HCT116 (cell line): ENCODE data around the gene FTL. TPM values are rescaled to one million over a fixed set of nuclear protein-coding genes. Genes with fewer than 3 reads are reported as not detected.

ENCODE experiments used
- ATAC-seq: fragments of 200-7000 bp; cut with Tn5 transposase; 2 replicates; pipeline ENCODE4 v1.9.1; 2020; ENCODE audit warnings: mild to moderate bottlenecking, moderate library complexity
- BruUV-seq: library from RNA; stranded (reverse); fragments of 400-500 nt; replicated peaks from 2 replicates; lab custom pipeline; 2021; lab: Mats Ljungman, UMichigan
- CTCF ChIA-PET: fragments of 300-600 bp; sonication (Branson Sonifier 250); formaldehyde crosslinking; loops from one replicate; lab custom pipeline; 2021; ENCODE audit warnings: antibody characterized with exemption; lab: Charles Lee
- POLR2A ChIA-PET: fragments of 300-600, 350-600 bp; sonication (Branson Sonifier 250); formaldehyde crosslinking; loops from one replicate; lab custom pipeline; 2021; ENCODE audit warnings: antibody characterized with exemption; lab: Charles Lee
- RAD21 ChIA-PET, 2 experiments: fragments of 300-600 bp; sonication (Branson Sonifier 250); formaldehyde crosslinking; loops; one replicate each; lab custom pipeline; 2023; ENCODE audit warnings: low total read pairs in 2 of 2; ENCODE audit not compliant: uncharacterized antibody in 2 of 2, unreplicated experiment in 2 of 2, low non-redundant PET in 1 of 2; lab: Charles Lee
- DNase-seq: peaks from one replicate; pipeline ENCODE4 v3.0.0-alpha.2; 2010; ENCODE audit warnings: low read depth, low spot score
- H2AFZ ChIP-seq: fragments of 200-600 bp; shearing (Covaris generic), sonication (generic); 2 replicates; pipeline ENCODE4 v1.6.1; 2017; ENCODE audit warnings: low read depth, mixed run types, mixed read lengths, antibody characterized with exemption, low read length; ENCODE audit not compliant: poor library complexity, severe bottlenecking
- H3K27ac ChIP-seq: 2 replicates; pipeline ENCODE4 v1.5.1; 2012; ENCODE audit warnings: low read depth, low read length
- H3K27me3 ChIP-seq: fragments of 200-600 bp; sonication (generic); 2 replicates; pipeline ENCODE4 v1.6.1; 2016; ENCODE audit warnings: mixed run types, low read length, mixed read lengths; ENCODE audit not compliant: insufficient read depth
- H3K36me3 ChIP-seq, 2 experiments: fragments of 200-500 bp in 1 of 2; fragments of 200-600 bp in 1 of 2; sonication (Bioruptor generic) in 1 of 2; sonication (generic) in 1 of 2; 2 replicates each; pipeline versions ENCODE4 v1.5.1 to v1.6.1; 2014 to 2016; ENCODE audit warnings: low read length in 2 of 2, inconsistent platforms in 1 of 2, mixed read lengths in 1 of 2, mixed run types in 1 of 2; ENCODE audit not compliant: insufficient read depth in 2 of 2, control insufficient read depth in 1 of 2
- H3K4me1 ChIP-seq, 2 experiments: fragments of 200-600 bp in 1 of 2; sonication (generic) in 1 of 2; 2 replicates each; pipeline versions ENCODE4 v1.5.1 to v1.6.1; 2012 to 2017; ENCODE audit warnings: low read length in 2 of 2, inconsistent platforms in 1 of 2, mild to moderate bottlenecking in 1 of 2, mixed read lengths in 1 of 2, mixed run types in 1 of 2, moderate library complexity in 1 of 2; ENCODE audit not compliant: insufficient read depth in 2 of 2, control insufficient read depth in 1 of 2
- H3K4me2 ChIP-seq: fragments of 200-600 bp; sonication (generic); 2 replicates; pipeline ENCODE4 v1.6.1; 2017; ENCODE audit warnings: mixed run types, low read length, mixed read lengths
- H3K4me3 ChIP-seq, 2 experiments: fragments of 200-600 bp in 1 of 2; sonication (generic) in 1 of 2; replicated peaks in 1 of 2; 2 replicates each; pipeline ENCODE4 v1.5.1; 2011 to 2016; ENCODE audit warnings: low read length in 2 of 2, control low read depth in 1 of 2, low read depth in 1 of 2, mild to moderate bottlenecking in 1 of 2, mixed read lengths in 1 of 2, mixed run types in 1 of 2
- H3K79me2 ChIP-seq: fragments of 200-600 bp; sonication (generic); 2 replicates; pipeline ENCODE4 v1.6.1; 2017; ENCODE audit warnings: mild to moderate bottlenecking, mixed run types, low read length, moderate library complexity, mixed read lengths; ENCODE audit not compliant: insufficient read depth
- H3K9ac ChIP-seq: fragments of 200-600 bp; sonication (generic); 2 replicates; pipeline ENCODE4 v1.6.1; 2016; ENCODE audit warnings: low read length, mixed read lengths
- H3K9me2 ChIP-seq: fragments of 200-600 bp; sonication (generic), shearing (Covaris generic); 2 replicates; pipeline ENCODE4 v1.6.1; 2017; ENCODE audit warnings: mixed run types, mild to moderate bottlenecking, moderate library complexity; ENCODE audit not compliant: insufficient read depth
- H3K9me3 ChIP-seq, 2 experiments: fragments of 200-500 bp in 1 of 2; fragments of 200-600 bp in 1 of 2; sonication (Bioruptor generic) in 1 of 2; sonication (generic) in 1 of 2; 2 replicates each; pipeline ENCODE4 v1.6.1; 2014 to 2017; ENCODE audit warnings: low read length in 2 of 2, mixed read lengths in 2 of 2, inconsistent platforms in 1 of 2, low read depth in 1 of 2, mild to moderate bottlenecking in 1 of 2, mixed run types in 1 of 2, moderate library complexity in 1 of 2; ENCODE audit not compliant: control insufficient read depth in 1 of 2, insufficient read depth in 1 of 2
- H4K20me1 ChIP-seq: fragments of 200-600 bp; sonication (generic), shearing (Covaris generic); 2 replicates; pipeline ENCODE4 v1.6.1; 2017; ENCODE audit warnings: mixed run types, mild to moderate bottlenecking, moderate library complexity; ENCODE audit not compliant: insufficient read depth
- CEBPB ChIP-seq: IDR thresholded peaks from 2 replicates; pipeline ENCODE4 v1.6.1; 2012; ENCODE audit warnings: low read depth
- EZH2 ChIP-seq: fragments of 200-600 bp; sonication (generic); IDR thresholded peaks from 2 replicates; pipeline ENCODE4 v1.6.1; 2017; ENCODE audit warnings: antibody characterized with exemption, mixed run types
- EZH2phosphoT487 ChIP-seq: fragments of 200-600 bp; IDR thresholded peaks from 2 replicates; pipeline ENCODE4 v1.6.1; 2018; ENCODE audit warnings: antibody characterized with exemption, borderline replicate concordance
- FOSL1 ChIP-seq: IDR thresholded peaks from 2 replicates; pipeline ENCODE4 v1.6.1; 2012; ENCODE audit warnings: low read depth
- JUND ChIP-seq: IDR thresholded peaks from 2 replicates; pipeline ENCODE4 v1.6.1; 2012
- POLR2A ChIP-seq: IDR thresholded peaks from 2 replicates; pipeline ENCODE4 v1.7.0; 2011; ENCODE audit warnings: borderline replicate concordance; ENCODE audit not compliant: insufficient read depth, insufficient read length; ENCODE audit errors: extremely low read depth
- POLR2AphosphoS5 ChIP-seq: IDR thresholded peaks from 2 replicates; pipeline ENCODE4 v1.6.1; 2011; ENCODE audit warnings: mild to moderate bottlenecking, low read depth, low read length, moderate library complexity
- SP1 ChIP-seq: IDR thresholded peaks from 2 replicates; pipeline ENCODE4 v1.6.1; 2012; ENCODE audit warnings: low read depth
- ZFX ChIP-seq: fragments of 450-650 bp; IDR thresholded peaks from 2 replicates; pipeline ENCODE4 v1.6.1; 2017
- ZNF274 ChIP-seq: fragments of 200-500 bp; sonication (Bioruptor generic); IDR thresholded peaks from 2 replicates; pipeline ENCODE4 v1.6.1; 2014; ENCODE audit warnings: mild to moderate bottlenecking, low read depth, low read length, inconsistent platforms
- intact Hi-C: fragments of 100-400 bp; cut with micrococcal nuclease; formaldehyde crosslinking; loops from 2 replicates; pipeline ENCODE4 v1.10.0; 2022
- total RNA-seq: library from RNA; stranded (reverse); gene quantifications from one replicate; pipeline ENCODE4 v1.2.1, GENCODE V29; 2021; ENCODE audit not compliant: unreplicated experiment
- TF ChIP-seq, protein P1 (sequence below): IDR thresholded peaks from 2 replicates; pipeline ENCODE4 v1.6.1; 2011; ENCODE audit warnings: mild to moderate bottlenecking, low read length, moderate library complexity; ENCODE audit not compliant: insufficient replicate concordance; ENCODE audit errors: extremely low read depth
- TF ChIP-seq, protein P2 (sequence below): IDR thresholded peaks from 2 replicates; pipeline ENCODE4 v1.6.1; 2012

FTL gene
- total RNA-seq, 1 experiment from 2014 or later: 1,885 TPM

GRCh38 chr19:49009828-49010227 is 44.7 kb downstream of the FTL start:
- POLR2A ChIA-PET: interaction anchor here (1.5 kb wide), 1 partner anchor 16 kb away, joined by 6 read pairs; the partner anchor contains the start of genes GYS1 and RUVBL2
- intact Hi-C loops: no loop called here
- Histone ChIP-seq H3K4me3 (no peak overlapping the region), H3K27me3 (no peaks in the 10 kb centered on the region), H3K9me3 (no peaks in the 10 kb centered on the region), H3K4me1 (no peaks in the 10 kb centered on the region), H2AFZ (no peak overlapping the region), H3K27ac (no peak overlapping the region), H3K9me2 (no peaks in the 10 kb centered on the region), H3K79me2 (no peaks in the 10 kb centered on the region), H3K9ac (no peak overlapping the region), H3K4me2 (no peak overlapping the region), H3K36me3 (peaks cover 50 to 62% of the 10 kb centered on the region in 2 experiments), H4K20me1 (no peaks in the 10 kb centered on the region)
- CTCF ChIA-PET: interaction anchor here (3.3 kb wide), 1 partner anchor 10 kb away, joined by 19 read pairs; no protein-coding TSS in a partner anchor
- BruUV-seq: no TSS peak
- DNase-seq (no peak), ATAC-seq (no peak)
- TF ChIP-seq CEBPB: no peak
- no peak for TF ChIP-seq ZNF274
- no peak for TF ChIP-seq EZH2phosphoT487
- TF ChIP-seq EZH2: no peak
- no peak for TF ChIP-seq FOSL1
- no peak for TF ChIP-seq POLR2A
- TF ChIP-seq POLR2AphosphoS5: no peak
- TF ChIP-seq ZFX: no peak
- no peak for TF ChIP-seq SP1
- TF ChIP-seq, protein P1, sequence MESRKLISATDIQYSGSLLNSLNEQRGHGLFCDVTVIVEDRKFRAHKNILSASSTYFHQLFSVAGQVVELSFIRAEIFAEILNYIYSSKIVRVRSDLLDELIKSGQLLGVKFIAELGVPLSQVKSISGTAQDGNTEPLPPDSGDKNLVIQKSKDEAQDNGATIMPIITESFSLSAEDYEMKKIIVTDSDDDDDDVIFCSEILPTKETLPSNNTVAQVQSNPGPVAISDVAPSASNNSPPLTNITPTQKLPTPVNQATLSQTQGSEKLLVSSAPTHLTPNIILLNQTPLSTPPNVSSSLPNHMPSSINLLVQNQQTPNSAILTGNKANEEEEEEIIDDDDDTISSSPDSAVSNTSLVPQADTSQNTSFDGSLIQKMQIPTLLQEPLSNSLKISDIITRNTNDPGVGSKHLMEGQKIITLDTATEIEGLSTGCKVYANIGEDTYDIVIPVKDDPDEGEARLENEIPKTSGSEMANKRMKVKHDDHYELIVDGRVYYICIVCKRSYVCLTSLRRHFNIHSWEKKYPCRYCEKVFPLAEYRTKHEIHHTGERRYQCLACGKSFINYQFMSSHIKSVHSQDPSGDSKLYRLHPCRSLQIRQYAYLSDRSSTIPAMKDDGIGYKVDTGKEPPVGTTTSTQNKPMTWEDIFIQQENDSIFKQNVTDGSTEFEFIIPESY: no peak
- no peak for TF ChIP-seq JUND
- TF ChIP-seq, protein P2, sequence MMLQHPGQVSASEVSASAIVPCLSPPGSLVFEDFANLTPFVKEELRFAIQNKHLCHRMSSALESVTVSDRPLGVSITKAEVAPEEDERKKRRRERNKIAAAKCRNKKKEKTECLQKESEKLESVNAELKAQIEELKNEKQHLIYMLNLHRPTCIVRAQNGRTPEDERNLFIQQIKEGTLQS: no peak
- RAD21 ChIA-PET: no interaction called here
